SK-N-MC (cell line): ENCODE measurements around the gene MIA.
"Not testable (repeated sequence)": the region's sequence is repeated elsewhere in the genome, so short reads cannot be mapped to it uniquely, and the experiment has no call there.

Experiments used
- DNase-seq: peaks from one replicate; pipeline ENCODE4 v3.0.0-alpha.2; 2011; ENCODE audit warnings: low read depth, low spot score
- H3K27ac ChIP-seq: fragments of 200-600 bp; sonication (generic); 2 replicates; pipeline ENCODE4 v1.5.1; 2016; ENCODE audit warnings: mixed run types
- H3K36me3 ChIP-seq: fragments of 200-600 bp; sonication (generic); 2 replicates; pipeline ENCODE4 v1.6.1; 2017; ENCODE audit warnings: antibody characterized with exemption, low read length, mixed read lengths; ENCODE audit not compliant: insufficient read depth
- H3K4me3 ChIP-seq: fragments of 200-600 bp; sonication (generic); 2 replicates; pipeline ENCODE4 v1.5.1; 2016
- H3K9ac ChIP-seq: fragments of 200-600 bp; sonication (generic); 2 replicates; pipeline ENCODE4 v1.8.0; 2017; ENCODE audit warnings: mixed run types, mixed read lengths; ENCODE audit not compliant: insufficient read length
- H3K9me3 ChIP-seq: fragments of 200-600 bp; sonication (generic); 2 replicates; pipeline ENCODE4 v1.6.1; 2017; ENCODE audit warnings: low read depth, mild to moderate bottlenecking, antibody characterized with exemption, low read length, moderate library complexity, mixed read lengths
- EZH2 ChIP-seq: fragments of 200-600 bp; sonication (generic); IDR thresholded peaks from one replicate; pipeline ENCODE4 v1.6.1; 2017; ENCODE audit warnings: antibody characterized with exemption
- FOXP2 ChIP-seq: optimal IDR thresholded peaks from 2 replicates; pipeline ENCODE3; 2011; ENCODE audit warnings: mild to moderate bottlenecking, moderate library complexity; ENCODE audit not compliant: insufficient read depth; ENCODE audit errors: extremely low read length, control extremely low read depth
- POLR2AphosphoS5 ChIP-seq: IDR thresholded peaks from 2 replicates; pipeline ENCODE4 v1.6.1; 2012; ENCODE audit warnings: mild to moderate bottlenecking, low read depth, low read length, borderline replicate concordance

MIA gene

DNA sequence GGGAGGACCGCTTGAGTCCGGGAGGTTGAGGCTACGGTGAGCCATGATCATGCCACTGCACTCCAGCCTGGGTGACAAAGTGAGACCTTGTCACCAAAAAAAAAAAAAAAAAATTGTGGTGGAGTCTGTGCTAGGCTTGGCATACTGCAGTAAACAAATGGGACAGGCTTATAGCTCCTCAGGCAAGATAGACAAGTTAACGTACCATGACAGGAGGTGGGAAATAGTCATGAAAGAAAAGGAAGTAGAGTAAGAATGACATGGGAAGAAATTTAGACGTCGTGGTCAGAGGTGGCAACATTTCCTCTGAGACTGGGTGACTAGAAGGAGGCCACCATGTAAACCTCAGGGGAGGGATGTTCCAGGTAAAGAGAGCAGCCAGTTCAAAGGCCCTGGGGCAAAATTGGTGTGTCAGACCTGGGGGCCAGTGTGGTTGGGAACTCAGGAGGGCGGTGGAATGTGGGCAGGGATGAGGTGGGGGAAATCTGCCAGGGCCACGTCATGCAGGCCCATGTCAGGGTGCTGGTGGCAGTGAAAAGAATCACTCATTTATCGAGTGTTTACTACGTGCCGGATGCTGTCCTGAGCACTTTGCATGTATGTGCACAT is 18.7 kb upstream of the MIA start:
- Histone ChIP-seq H3K4me3 (no peak overlapping the region), H3K36me3 (peaks cover 84% of the 10 kb centered on the region)

DNA sequence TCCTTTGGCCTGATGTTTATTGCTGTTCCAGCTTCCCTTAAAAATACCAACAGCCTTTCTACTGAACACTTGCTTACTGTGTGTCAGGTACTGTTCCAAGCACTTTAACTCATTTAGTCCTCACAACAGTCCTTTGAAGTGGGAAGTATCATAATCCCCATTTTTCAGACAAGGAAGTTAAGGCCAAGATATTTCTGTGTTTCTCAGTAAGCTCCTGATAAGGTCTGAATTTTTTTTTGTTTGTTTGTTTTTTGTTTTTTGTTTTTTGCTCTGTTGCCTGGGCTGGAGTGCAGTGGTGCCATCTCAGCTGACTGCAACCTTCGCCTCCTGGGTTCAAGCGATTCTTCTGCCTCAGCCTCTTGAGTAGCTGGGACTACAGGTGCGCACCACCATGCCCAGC is 16.8 kb upstream of the MIA start:
- Histone ChIP-seq H3K27ac (no peak overlapping the region), H3K36me3 (peaks cover 91% of the 10 kb centered on the region), H3K4me3 (no peak overlapping the region), H3K9me3 (no peaks in the 10 kb centered on the region), H3K9ac (no peak overlapping the region)
- TF ChIP-seq POLR2AphosphoS5 (no peak), FOXP2 (no peak), EZH2 (no peak)
- no peak for DNase-seq

More for the DNA sequence above, 18.7 kb upstream of the MIA start:
- Histone ChIP-seq H3K9me3 (no peaks in the 10 kb centered on the region), H3K27ac (no peak overlapping the region), H3K9ac (no peak overlapping the region)
- no peak for DNase-seq
- TF ChIP-seq POLR2AphosphoS5 (no peak), FOXP2 (no peak), EZH2 (no peak)

DNA sequence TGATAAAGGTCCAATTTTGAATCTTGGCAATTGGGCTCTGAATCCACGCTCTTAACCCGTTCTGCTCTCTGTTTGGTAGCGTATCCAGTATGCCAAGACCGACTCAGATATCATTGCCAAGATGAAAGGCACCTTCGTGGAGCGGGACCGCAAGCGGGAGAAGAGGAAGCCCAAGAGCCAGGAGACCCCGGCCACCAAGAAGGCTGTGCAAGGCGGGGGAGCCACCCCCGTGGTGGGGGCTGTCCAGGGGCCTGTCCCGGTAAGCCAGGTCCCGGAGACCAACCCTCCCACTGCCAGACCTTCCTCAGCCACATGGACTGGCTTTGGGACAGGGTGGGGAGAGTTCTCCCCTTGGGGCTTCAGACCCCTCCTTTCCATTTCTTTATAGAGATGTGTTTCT is 16.0 kb upstream of the MIA start:
- Histone ChIP-seq H3K9me3 (no peaks in the 10 kb centered on the region), H3K36me3 (peaks cover 95% of the 10 kb centered on the region), H3K9ac (no peak overlapping the region), H3K4me3 (no peak overlapping the region), H3K27ac (no peak overlapping the region)
- DNase-seq, result no peak
- no peak for TF ChIP-seq FOXP2
- no peak for TF ChIP-seq POLR2AphosphoS5
- no peak for TF ChIP-seq EZH2

DNA sequence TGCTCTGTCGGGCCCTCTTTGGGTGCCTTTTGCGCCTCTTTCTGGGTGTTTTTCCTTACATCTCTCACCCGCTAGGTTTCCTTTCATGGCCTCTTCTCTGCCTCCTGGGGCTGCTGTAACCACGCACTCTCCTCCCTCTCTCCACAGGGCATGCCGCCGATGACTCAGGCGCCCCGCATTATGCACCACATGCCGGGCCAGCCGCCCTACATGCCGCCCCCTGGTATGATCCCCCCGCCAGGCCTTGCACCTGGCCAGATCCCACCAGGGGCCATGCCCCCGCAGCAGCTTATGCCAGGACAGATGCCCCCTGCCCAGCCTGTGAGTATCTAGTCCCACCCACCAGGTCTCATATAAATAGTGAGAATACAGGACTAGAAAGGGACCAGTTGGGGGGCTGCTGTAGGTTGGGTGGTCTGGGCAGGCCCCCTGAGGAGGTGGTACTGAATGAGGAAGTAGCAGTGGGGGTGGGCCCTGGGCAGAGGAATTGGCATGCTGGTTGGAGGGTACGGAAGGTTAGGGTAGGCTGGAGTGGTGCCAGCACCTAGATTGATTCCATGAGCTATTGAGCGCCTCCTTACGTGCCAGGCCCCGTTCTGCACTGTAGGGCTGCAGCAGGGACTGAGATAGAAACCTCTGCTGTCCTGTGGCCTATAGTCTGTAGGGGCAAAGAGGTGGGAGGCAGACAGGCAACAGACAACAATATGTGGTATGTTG is 12.4 kb upstream of the MIA start:
- no peaks in the 10 kb centered on the region for H3K9me3 ChIP-seq
- H3K27ac ChIP-seq, result no peak overlapping the region
- H3K9ac ChIP-seq, result no peak overlapping the region
- no peak overlapping the region for H3K4me3 ChIP-seq
- H3K36me3 ChIP-seq, result peaks cover 86% of the 10 kb centered on the region
- no peak for DNase-seq
- TF ChIP-seq FOXP2 (no peak), EZH2 (no peak)

DNA sequence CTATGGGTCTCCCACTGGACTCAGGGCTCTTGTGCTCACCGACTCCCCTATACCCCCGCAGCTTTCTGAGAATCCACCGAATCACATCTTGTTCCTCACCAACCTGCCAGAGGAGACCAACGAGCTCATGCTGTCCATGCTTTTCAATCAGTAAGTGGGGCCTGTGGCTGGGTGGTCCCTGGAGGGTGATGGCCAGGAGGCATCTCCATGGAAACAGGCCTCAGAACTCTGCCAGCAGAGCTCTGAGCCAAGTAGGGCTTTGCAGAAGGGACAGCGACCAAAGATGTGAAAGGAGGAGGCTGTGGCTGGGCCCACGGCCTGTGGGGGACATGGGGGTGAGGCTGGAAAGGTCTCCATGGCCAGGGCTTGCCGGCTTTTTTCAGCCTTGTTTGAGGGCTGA is 11.8 kb upstream of the MIA start:
- no peak overlapping the region for H3K27ac ChIP-seq
- DNase-seq, result no peak
- H3K9me3 ChIP-seq, result no peaks in the 10 kb centered on the region
- H3K36me3 ChIP-seq, result peaks cover 80% of the 10 kb centered on the region
- H3K9ac ChIP-seq, result no peak overlapping the region
- no peak for TF ChIP-seq EZH2
- no peak for TF ChIP-seq FOXP2
- TF ChIP-seq POLR2AphosphoS5, result no peak
- no peak overlapping the region for H3K4me3 ChIP-seq

DNA sequence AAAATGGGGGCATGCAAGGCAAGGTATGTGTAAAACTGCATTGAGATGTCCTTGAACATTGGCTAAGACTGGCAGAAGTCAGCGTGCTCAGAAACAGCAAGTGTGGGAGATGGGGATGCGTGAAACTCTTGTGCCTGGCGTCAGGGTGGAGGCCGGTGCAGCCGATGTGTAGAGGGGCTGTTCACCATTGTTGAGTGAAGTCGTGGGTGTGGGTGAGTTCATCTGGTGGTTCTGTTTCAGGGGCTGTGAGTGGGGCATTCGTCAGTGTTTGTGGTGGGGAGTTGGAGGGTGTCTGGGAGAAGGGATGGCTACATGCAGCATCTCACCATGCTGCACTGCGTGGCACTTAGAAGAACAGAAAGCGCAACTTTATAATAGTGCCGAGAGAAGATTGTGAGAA is 11.4 kb upstream of the MIA start:
- H3K27ac ChIP-seq, result no peak overlapping the region
- no peak for DNase-seq
- H3K9ac ChIP-seq, result no peak overlapping the region
- no peaks in the 10 kb centered on the region for H3K9me3 ChIP-seq
- H3K4me3 ChIP-seq, result no peak overlapping the region
- TF ChIP-seq POLR2AphosphoS5 (no peak), EZH2 (no peak), FOXP2 (no peak)
- peaks cover 76% of the 10 kb centered on the region for H3K36me3 ChIP-seq

DNA sequence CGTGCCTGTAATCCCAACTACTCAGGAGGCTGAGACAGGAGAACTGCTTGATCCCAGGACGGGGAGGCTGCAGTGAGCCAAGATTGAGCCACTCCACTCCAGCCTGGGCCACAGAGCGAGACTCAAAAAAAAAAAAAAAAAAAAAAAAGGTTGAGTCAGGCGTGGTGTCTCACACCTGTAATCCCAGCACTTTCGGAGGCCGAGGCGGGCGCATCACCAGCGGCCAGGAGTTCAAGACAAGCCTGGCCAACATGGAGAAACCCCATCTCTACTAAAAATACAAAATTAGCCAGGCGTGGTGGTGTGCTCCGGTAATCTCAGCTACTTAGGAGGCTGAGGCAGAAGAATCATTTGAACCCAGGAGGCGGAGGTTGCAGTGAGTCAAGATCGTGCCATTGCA is 8.9 kb upstream of the MIA start:
- TF ChIP-seq POLR2AphosphoS5, result 0 out of 2 replicates have a peak, but pooled peaks have one; percentile 22
- H3K4me3 ChIP-seq, H3K9me3 ChIP-seq, DNase-seq, H3K9ac ChIP-seq, H3K27ac ChIP-seq: not testable (repeated sequence)
- H3K36me3 ChIP-seq, result peaks cover 53% of the 10 kb centered on the region

DNA sequence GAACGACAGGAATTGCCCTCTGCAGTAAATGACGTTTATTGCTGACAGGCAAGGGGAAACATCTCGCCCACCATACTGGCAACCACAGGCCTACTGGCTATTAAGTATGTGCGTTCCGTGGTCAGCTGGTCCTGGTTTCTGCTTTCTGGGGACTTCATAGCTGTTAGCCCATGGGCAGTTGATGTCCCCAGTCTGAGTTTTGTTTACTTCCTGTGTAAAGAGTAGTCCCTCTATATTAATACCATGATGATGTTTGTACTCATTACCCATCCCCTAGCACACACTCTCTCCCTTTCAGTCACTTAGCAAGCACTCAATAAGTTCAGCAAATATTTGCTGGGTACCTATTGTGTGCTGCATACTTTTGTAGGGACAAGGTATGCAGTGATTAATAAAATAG is 6.5 kb upstream of the MIA start:
- H3K36me3 ChIP-seq, result peaks cover 28% of the 10 kb centered on the region
- H3K4me3 ChIP-seq, result no peak overlapping the region
- TF ChIP-seq POLR2AphosphoS5 (no peak), FOXP2 (no peak), EZH2 (no peak)
- H3K9me3 ChIP-seq, result no peaks in the 10 kb centered on the region
- DNase-seq, result no peak
- H3K9ac ChIP-seq, result no peak overlapping the region
- no peak overlapping the region for H3K27ac ChIP-seq

DNA sequence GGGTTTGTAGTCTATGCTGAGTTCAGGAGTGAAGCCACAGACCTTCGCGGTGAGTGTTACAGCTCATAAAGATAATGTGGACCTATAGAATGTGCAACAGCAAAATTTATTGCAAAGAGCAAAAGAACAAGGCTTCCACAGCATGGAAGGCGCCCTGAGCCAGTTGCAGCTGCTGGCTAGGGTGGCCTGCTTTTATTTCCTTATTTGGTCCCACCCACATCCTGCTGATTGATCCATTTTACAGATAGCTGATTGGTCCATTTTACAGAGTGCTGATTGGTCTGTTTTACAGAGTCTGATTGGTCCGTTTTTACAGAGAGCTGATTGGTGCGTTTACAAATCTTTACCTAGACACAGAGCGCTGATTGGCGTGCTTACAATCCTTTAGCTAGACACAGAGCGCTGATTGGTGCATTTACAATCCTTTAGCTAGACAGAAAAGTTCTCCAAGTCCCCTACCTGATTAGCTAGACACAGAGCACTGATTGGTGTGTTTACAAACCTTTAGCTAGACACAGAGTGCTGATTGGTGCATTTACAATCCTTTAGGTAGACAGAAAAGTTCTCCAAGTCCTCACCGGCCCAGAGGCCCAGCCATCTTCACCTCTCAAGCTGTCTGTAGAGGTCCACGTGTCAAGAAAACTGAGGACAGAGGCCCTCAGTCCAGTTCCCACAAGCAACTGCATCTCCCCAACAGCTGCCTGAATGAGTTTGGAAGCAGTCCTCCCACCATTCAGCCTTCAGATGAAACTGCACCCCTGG is 4.0 kb upstream of the MIA start:
- not testable (repeated sequence) for H3K9me3 ChIP-seq, DNase-seq, H3K36me3 ChIP-seq, H3K9ac ChIP-seq, H3K4me3 ChIP-seq
- peak overlapping the region; percentile 57; the same call in 1 of the 2 replicates for H3K27ac ChIP-seq
